WTC11 (cell line): Measurements from ENCODE around the gene FLRT3. TPM values are rescaled to one million over a fixed set of nuclear protein-coding genes. Genes with fewer than 3 reads are reported as not detected.

Source experiments
- ATAC-seq: fragments of 200-7000 bp; cut with Tn5 transposase; 2 replicates; pipeline ENCODE4 v1.10.0; 2021; ENCODE audit warnings: mild to moderate bottlenecking, moderate library complexity
- CTCF ChIA-PET: fragments of 300-600 bp; sonication (Branson Sonifier 250); formaldehyde crosslinking; loops from one replicate; lab custom pipeline; 2021; ENCODE audit warnings: antibody characterized with exemption; lab: Charles Lee
- POLR2A ChIA-PET: fragments of 350-600 bp; sonication (Branson Sonifier 250); formaldehyde crosslinking; loops from one replicate; lab custom pipeline; 2021; ENCODE audit warnings: antibody characterized with exemption; lab: Charles Lee
- DNase-seq: peaks from one replicate; pipeline ENCODE4 v3.0.0; 2021; ENCODE audit warnings: low spot score
- H3K27ac Mint-ChIP-seq: 2 replicates; pipeline ENCODE4 v1.8.0; 2021; ENCODE audit warnings: mixed read lengths
- H3K27me3 Mint-ChIP-seq: 2 replicates; pipeline ENCODE4 v1.8.0; 2021; ENCODE audit warnings: low read depth, mild to moderate bottlenecking, moderate library complexity, mixed read lengths
- H3K36me3 Mint-ChIP-seq: 2 replicates; pipeline ENCODE4 v1.8.0; 2021; ENCODE audit warnings: mixed read lengths
- H3K4me1 Mint-ChIP-seq: 2 replicates; pipeline ENCODE4 v1.8.0; 2022; ENCODE audit warnings: mixed read lengths
- H3K4me3 Mint-ChIP-seq: 2 replicates; pipeline ENCODE4 v1.8.0; 2021; ENCODE audit warnings: mild to moderate bottlenecking, moderate library complexity, mixed read lengths
- H3K9me3 Mint-ChIP-seq: 2 replicates; pipeline ENCODE4 v1.8.0; 2021; ENCODE audit warnings: mixed read lengths
- E2F1 ChIP-seq: sonication (generic); formaldehyde crosslinking; IDR thresholded peaks from 2 replicates; pipeline ENCODE4 v1.8.0; 2022; ENCODE audit warnings: mild to moderate bottlenecking, missing genetic modification reagents
- E2F4 ChIP-seq: sonication (generic); formaldehyde crosslinking; IDR thresholded peaks from 2 replicates; pipeline ENCODE4 v1.8.1; 2022; ENCODE audit warnings: low read depth, mild to moderate bottlenecking, moderate library complexity, missing genetic modification reagents, borderline replicate concordance
- ESRRA ChIP-seq: sonication (generic); formaldehyde crosslinking; IDR thresholded peaks from 2 replicates; pipeline ENCODE4 v1.8.1; 2022; ENCODE audit warnings: mild to moderate bottlenecking, missing genetic modification reagents, borderline replicate concordance
- GABPB1 ChIP-seq: sonication (generic); formaldehyde crosslinking; IDR thresholded peaks from 2 replicates; pipeline ENCODE4 v1.8.1; 2023; ENCODE audit warnings: mild to moderate bottlenecking, missing genetic modification reagents
- GRHL2 ChIP-seq: fragments of 250-450 bp; sonication (Bioruptor Pico); IDR thresholded peaks from 2 replicates; pipeline ENCODE4 v1.8.0; 2022; ENCODE audit warnings: mild to moderate bottlenecking, moderate library complexity; ENCODE audit not compliant: insufficient replicate concordance, severe bottlenecking
- HMGA2 ChIP-seq: fragments of 250-450 bp; sonication (Bioruptor Pico); IDR thresholded peaks from 2 replicates; pipeline ENCODE4 v1.4.0; 2021; ENCODE audit warnings: mild to moderate bottlenecking, moderate library complexity
- MYBL2 ChIP-seq: sonication (generic); formaldehyde crosslinking; IDR thresholded peaks from 2 replicates; pipeline ENCODE4 v1.8.1; 2023; ENCODE audit warnings: mild to moderate bottlenecking, moderate library complexity, missing genetic modification reagents
- NFATC4 ChIP-seq: fragments of 250-450 bp; sonication (Bioruptor Pico); IDR thresholded peaks from 2 replicates; pipeline ENCODE4 v1.9.0; 2021; ENCODE audit warnings: mild to moderate bottlenecking
- NR3C1 ChIP-seq: sonication (generic); formaldehyde crosslinking; conservative IDR thresholded peaks from 2 replicates; pipeline ENCODE4 v1.8.1; 2023; ENCODE audit warnings: low read depth, mild to moderate bottlenecking, missing genetic modification reagents
- OVOL2 ChIP-seq: fragments of 250-450 bp; sonication (Bioruptor Pico); IDR thresholded peaks from 2 replicates; pipeline ENCODE4 v1.9.0; 2021; ENCODE audit warnings: mild to moderate bottlenecking, borderline replicate concordance
- TEAD1 ChIP-seq: sonication (generic); formaldehyde crosslinking; IDR thresholded peaks from 2 replicates; pipeline ENCODE4 v1.8.0; 2022; ENCODE audit warnings: mild to moderate bottlenecking, missing genetic modification reagents
- USF1 ChIP-seq: sonication (generic); formaldehyde crosslinking; IDR thresholded peaks from 2 replicates; pipeline ENCODE4 v1.8.0; 2022; ENCODE audit warnings: mild to moderate bottlenecking, missing genetic modification reagents
- ZNF317 ChIP-seq: sonication (generic); formaldehyde crosslinking; IDR thresholded peaks from 2 replicates; pipeline ENCODE4 v1.8.1; 2023; ENCODE audit warnings: low read depth, mild to moderate bottlenecking, moderate library complexity, missing genetic modification reagents, borderline replicate concordance
- ZNF423 ChIP-seq: fragments of 250-450 bp; sonication (Bioruptor Pico); IDR thresholded peaks from 2 replicates; pipeline ENCODE4 v2.1.2; 2022; ENCODE audit warnings: mild to moderate bottlenecking, moderate library complexity
- ZSCAN18 ChIP-seq: fragments of 250-450 bp; sonication (Bioruptor Pico); IDR thresholded peaks from 2 replicates; pipeline ENCODE4 v2.1.2; 2022; ENCODE audit warnings: mild to moderate bottlenecking, moderate library complexity
- total RNA-seq: library from RNA; stranded (reverse); gene quantifications from 3 replicates; pipeline ENCODE4 v1.2.3, GENCODE V29; 2021
- TF ChIP-seq, protein P1 (sequence below): sonication (generic); formaldehyde crosslinking; IDR thresholded peaks from 2 replicates; pipeline ENCODE4 v1.8.0; 2022; ENCODE audit warnings: mild to moderate bottlenecking, missing genetic modification reagents
- TF ChIP-seq, protein P2 (sequence below): sonication (generic); formaldehyde crosslinking; IDR thresholded peaks from 2 replicates; pipeline ENCODE4 v1.8.1; 2023; ENCODE audit warnings: mild to moderate bottlenecking, missing genetic modification reagents, moderate library complexity
- TF ChIP-seq, protein P3 (sequence below): sonication (generic); formaldehyde crosslinking; IDR thresholded peaks from 2 replicates; pipeline ENCODE4 v1.8.1; 2023; ENCODE audit warnings: mild to moderate bottlenecking, missing genetic modification reagents, moderate library complexity
- TF ChIP-seq, protein P4 (sequence below): sonication (generic); formaldehyde crosslinking; IDR thresholded peaks from 2 replicates; pipeline ENCODE4 v1.8.0; 2022; ENCODE audit warnings: mild to moderate bottlenecking, missing genetic modification reagents
- TF ChIP-seq, protein P5 (sequence below): fragments of 250-450 bp; sonication (Bioruptor Pico); IDR thresholded peaks from 2 replicates; pipeline ENCODE4 v1.9.0; 2021; ENCODE audit warnings: mild to moderate bottlenecking, borderline replicate concordance

Gene FLRT3
- total RNA-seq, 1 experiment from 2014 or later: 0.79 TPM

DNA sequence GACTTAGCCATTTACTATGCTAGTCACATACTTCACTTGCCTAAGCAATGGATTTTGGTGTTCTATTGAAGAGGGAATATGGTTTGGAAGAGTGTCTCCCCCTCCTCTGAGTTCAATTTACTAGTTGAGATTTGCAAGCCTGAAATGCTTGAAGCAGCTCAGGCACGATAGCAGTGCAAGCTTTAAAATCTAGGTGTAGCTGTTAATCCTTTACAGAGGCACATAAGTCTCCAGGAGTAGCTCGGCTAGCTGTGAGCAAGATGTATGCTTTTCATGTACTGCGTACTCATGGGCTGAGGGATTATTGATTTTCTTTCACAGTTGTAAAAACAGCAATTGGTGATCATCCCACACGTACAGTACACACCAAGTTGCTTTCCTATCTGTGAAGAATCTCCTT is 726 bp downstream of the FLRT3 start (continued):
- TF ChIP-seq ESRRA (CRISPR knock-in tag) (no peak), ZNF317 (CRISPR knock-in tag) (no peak), NFATC4 (no peak), TEAD1 (CRISPR knock-in tag) (no peak), MYBL2 (CRISPR knock-in tag) (no peak)
- TF ChIP-seq, protein P1, sequence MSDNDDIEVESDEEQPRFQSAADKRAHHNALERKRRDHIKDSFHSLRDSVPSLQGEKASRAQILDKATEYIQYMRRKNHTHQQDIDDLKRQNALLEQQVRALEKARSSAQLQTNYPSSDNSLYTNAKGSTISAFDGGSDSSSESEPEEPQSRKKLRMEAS (CRISPR knock-in tag): no peak
- TF ChIP-seq, protein P2, sequence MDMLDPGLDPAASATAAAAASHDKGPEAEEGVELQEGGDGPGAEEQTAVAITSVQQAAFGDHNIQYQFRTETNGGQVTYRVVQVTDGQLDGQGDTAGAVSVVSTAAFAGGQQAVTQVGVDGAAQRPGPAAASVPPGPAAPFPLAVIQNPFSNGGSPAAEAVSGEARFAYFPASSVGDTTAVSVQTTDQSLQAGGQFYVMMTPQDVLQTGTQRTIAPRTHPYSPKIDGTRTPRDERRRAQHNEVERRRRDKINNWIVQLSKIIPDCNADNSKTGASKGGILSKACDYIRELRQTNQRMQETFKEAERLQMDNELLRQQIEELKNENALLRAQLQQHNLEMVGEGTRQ (CRISPR knock-in tag): no peak
- TF ChIP-seq, all 79 proteins: peak for 0

GRCh38 chr20:14335052-14335451 is 2.4 kb downstream of the FLRT3 start:
- no peaks in the 10 kb centered on the region for H3K9me3 Mint-ChIP-seq
- CTCF ChIA-PET: interaction anchor here (0.5 to 0.9 kb wide), 3 partner anchors 288 to 903 kb away, joined by 3 read pairs; no protein-coding TSS in a partner anchor
- H3K4me3 Mint-ChIP-seq: no peak overlapping the region
- no peak overlapping the region for H3K27ac Mint-ChIP-seq
- H3K4me1 Mint-ChIP-seq: peaks cover 41% of the 10 kb centered on the region
- TF ChIP-seq GABPB1 (no peak), GRHL2 (CRISPR knock-in tag) (no peak), ZSCAN18 (no peak), ZNF423 (CRISPR knock-in tag) (no peak), HMGA2 (CRISPR knock-in tag) (no peak), NR3C1 (CRISPR knock-in tag) (no peak), USF1 (no peak)
- TF ChIP-seq, protein P3, sequence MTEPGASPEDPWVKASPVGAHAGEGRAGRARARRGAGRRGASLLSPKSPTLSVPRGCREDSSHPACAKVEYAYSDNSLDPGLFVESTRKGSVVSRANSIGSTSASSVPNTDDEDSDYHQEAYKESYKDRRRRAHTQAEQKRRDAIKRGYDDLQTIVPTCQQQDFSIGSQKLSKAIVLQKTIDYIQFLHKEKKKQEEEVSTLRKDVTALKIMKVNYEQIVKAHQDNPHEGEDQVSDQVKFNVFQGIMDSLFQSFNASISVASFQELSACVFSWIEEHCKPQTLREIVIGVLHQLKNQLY (CRISPR knock-in tag): no peak
- POLR2A ChIA-PET: no interaction called here
- peaks cover 34% of the 10 kb centered on the region for H3K27me3 Mint-ChIP-seq
- no peaks in the 10 kb centered on the region for H3K36me3 Mint-ChIP-seq
- no peak for ATAC-seq
- no peak for DNase-seq

DNA sequence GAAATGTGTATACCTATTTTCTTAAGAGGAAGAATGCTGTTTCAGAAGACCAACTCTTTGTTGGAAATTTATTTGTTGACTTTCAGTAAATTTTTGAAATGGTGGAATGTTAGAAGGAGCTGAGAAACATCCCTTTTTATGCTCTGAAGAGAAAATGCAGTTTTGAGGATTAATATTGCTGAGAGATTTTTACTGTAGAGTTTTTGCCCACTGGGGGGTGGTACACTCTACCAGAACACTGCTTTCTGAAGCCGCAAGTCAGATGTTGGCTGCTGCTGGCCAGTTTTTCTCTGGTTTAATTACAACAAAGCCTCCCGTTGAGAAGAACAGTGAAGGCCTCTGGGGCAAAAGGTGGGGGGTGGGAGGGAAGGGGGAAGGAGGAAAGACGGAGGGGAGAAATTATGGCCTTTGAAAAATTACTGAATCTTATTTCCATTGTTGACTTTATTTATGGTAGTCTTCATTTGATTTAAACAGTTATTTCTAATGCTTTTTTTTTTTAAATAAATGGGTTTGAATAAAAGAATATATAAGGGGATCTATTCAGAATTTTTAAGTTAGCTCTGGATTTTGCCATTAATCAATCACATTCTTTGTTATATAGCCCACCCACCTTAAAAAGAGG is 3.0 kb downstream of the FLRT3 start:
- Mint-ChIP-seq H3K36me3 (no peaks in the 10 kb centered on the region), H3K4me1 (peaks cover 41% of the 10 kb centered on the region), H3K27ac (no peak overlapping the region), H3K27me3 (peaks cover 38% of the 10 kb centered on the region), H3K4me3 (peak overlapping the region; percentile 1; the same call in 1 of the 2 replicates), H3K9me3 (no peaks in the 10 kb centered on the region)
- ChIA-PET CTCF (interaction anchor here (0.7 to 0.9 kb wide), 3 partner anchors 288 to 424 kb away, joined by 3 read pairs; no protein-coding TSS in a partner anchor), POLR2A (no interaction called here)
- DNase-seq (peak; percentile 20), ATAC-seq (peak; percentile 53)
- no peak for TF ChIP-seq HMGA2 (CRISPR knock-in tag)
- no peak for TF ChIP-seq E2F1 (CRISPR knock-in tag)
- TF ChIP-seq, protein P4, sequence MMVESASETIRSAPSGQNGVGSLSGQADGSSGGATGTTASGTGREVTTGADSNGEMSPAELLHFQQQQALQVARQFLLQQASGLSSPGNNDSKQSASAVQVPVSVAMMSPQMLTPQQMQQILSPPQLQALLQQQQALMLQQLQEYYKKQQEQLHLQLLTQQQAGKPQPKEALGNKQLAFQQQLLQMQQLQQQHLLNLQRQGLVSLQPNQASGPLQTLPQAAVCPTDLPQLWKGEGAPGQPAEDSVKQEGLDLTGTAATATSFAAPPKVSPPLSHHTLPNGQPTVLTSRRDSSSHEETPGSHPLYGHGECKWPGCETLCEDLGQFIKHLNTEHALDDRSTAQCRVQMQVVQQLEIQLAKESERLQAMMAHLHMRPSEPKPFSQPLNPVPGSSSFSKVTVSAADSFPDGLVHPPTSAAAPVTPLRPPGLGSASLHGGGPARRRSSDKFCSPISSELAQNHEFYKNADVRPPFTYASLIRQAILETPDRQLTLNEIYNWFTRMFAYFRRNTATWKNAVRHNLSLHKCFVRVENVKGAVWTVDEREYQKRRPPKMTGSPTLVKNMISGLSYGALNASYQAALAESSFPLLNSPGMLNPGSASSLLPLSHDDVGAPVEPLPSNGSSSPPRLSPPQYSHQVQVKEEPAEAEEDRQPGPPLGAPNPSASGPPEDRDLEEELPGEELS (CRISPR knock-in tag): no peak
- TF ChIP-seq E2F4: no peak
- no peak for TF ChIP-seq OVOL2 (CRISPR knock-in tag)
- TF ChIP-seq, protein P5, sequence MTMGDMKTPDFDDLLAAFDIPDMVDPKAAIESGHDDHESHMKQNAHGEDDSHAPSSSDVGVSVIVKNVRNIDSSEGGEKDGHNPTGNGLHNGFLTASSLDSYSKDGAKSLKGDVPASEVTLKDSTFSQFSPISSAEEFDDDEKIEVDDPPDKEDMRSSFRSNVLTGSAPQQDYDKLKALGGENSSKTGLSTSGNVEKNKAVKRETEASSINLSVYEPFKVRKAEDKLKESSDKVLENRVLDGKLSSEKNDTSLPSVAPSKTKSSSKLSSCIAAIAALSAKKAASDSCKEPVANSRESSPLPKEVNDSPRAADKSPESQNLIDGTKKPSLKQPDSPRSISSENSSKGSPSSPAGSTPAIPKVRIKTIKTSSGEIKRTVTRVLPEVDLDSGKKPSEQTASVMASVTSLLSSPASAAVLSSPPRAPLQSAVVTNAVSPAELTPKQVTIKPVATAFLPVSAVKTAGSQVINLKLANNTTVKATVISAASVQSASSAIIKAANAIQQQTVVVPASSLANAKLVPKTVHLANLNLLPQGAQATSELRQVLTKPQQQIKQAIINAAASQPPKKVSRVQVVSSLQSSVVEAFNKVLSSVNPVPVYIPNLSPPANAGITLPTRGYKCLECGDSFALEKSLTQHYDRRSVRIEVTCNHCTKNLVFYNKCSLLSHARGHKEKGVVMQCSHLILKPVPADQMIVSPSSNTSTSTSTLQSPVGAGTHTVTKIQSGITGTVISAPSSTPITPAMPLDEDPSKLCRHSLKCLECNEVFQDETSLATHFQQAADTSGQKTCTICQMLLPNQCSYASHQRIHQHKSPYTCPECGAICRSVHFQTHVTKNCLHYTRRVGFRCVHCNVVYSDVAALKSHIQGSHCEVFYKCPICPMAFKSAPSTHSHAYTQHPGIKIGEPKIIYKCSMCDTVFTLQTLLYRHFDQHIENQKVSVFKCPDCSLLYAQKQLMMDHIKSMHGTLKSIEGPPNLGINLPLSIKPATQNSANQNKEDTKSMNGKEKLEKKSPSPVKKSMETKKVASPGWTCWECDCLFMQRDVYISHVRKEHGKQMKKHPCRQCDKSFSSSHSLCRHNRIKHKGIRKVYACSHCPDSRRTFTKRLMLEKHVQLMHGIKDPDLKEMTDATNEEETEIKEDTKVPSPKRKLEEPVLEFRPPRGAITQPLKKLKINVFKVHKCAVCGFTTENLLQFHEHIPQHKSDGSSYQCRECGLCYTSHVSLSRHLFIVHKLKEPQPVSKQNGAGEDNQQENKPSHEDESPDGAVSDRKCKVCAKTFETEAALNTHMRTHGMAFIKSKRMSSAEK (CRISPR knock-in tag): no peak
